NCI-H82 treated with DMSO at 0.1 percent for 48 hours (cell line): Measurements from ENCODE around the gene ZNF778.

Source experiments
- DNase-seq: peaks from one replicate; lab custom pipeline; 2025; ENCODE audit not compliant: unreplicated experiment; lab: John Stamatoyannopoulos, UW

ZNF778 gene

DNA sequence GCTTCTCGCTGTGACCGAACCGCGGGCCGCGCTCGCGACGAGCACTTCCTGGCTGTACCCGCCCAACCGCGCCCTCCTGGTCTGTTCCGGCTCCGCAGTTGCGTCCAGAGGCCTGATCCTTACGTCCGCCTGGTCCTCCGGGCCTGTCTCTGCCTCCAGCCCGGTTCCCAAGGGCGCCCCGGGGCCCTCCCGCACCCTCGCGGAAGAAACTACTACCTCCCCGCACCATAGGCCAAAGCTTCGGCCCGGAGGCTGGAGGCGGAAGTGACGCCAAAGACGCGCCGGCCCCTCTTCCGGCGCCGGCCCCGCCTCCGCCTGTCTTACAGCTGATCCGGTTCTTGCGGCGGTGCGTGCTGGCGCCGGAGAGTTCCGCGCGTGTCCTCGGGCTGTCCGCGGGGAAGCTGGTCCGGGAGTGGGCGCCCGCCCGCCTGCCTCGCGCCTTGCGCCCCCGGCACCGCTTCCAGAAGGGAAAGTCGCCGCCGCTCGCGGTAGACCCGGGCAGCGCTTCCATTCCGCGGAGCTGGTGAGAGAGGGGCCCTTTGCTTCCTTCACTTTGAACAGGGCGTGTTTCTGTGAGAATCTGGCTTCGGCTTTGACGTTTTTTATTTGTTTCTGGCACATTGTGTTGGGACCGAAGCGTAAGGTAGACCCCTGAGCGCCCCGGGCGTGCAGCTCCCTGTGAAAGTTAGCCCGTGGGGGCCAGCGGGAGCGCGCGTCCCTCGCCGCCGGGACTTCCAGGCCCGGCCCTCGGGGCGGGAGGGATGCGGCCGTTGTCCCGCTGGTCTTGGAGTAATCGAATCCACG, at the start of gene ZNF778:
TSS of gene ZNF778 (plus strand) at position 316 of the 804 bp plus-strand sequence. CDS start 3,425 bp downstream, outside the sequence.
- peak; percentile 29 for DNase-seq

DNA sequence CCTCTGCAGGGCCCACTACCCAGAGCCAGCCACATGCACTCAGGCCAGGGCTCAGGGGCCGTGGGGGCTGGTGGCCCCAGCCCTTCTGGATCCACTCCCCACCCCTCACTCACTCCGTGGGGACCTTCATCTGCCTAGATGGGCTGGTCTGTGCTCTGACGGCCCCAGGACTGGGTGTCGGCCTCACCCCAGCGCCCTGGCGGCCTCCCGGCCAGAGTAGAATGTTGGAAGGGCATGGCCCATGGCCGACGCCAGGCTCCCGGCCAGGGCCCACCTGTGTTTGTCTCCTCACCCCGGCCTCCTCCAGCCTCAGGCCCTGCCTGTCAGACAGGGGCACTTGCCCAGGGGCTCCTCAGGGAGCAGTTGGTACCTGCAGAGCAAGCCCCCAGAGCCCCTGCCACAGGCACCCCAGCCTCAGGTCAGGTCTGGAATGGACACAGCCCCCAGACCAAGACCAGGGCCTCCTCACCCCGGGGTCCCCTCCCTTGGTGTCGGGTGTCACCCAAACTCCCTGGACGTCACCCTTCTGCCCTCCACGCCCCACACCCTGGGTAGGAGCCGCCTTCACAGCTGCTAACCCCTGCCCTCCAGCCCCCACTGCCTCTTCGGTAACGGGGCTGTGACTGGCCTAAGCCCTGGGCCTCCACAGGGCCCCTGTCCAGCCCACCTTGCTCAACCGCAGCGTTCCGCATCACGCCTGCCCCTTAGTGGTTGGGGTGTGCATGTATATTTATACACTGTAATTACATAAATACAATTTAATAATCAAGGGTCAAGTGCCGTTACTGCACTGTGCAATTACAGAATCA, 48.9 kb upstream of the ZNF778 start:
- DNase-seq = no peak

DNA sequence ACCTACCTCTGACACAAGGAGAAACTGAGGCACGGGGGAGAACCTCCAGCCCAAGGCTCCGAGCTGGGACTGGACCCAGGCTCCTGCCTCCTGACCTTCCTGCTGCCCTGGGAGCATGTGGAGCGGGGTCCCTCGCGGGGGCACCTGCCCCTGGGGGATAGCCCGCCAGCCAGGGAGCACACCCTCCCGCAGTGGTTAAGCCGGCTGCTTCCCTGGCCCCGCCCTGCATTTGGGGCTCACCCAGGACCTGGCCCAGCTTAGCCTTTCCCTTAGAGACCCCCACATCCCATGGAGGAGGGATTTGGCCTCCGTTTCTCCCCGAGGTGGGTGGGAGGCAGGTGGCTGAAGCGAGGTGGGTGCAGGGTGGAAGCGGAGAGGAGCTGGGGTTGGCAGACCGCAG, 47.7 kb upstream of the ZNF778 start:
- no peak for DNase-seq

DNA sequence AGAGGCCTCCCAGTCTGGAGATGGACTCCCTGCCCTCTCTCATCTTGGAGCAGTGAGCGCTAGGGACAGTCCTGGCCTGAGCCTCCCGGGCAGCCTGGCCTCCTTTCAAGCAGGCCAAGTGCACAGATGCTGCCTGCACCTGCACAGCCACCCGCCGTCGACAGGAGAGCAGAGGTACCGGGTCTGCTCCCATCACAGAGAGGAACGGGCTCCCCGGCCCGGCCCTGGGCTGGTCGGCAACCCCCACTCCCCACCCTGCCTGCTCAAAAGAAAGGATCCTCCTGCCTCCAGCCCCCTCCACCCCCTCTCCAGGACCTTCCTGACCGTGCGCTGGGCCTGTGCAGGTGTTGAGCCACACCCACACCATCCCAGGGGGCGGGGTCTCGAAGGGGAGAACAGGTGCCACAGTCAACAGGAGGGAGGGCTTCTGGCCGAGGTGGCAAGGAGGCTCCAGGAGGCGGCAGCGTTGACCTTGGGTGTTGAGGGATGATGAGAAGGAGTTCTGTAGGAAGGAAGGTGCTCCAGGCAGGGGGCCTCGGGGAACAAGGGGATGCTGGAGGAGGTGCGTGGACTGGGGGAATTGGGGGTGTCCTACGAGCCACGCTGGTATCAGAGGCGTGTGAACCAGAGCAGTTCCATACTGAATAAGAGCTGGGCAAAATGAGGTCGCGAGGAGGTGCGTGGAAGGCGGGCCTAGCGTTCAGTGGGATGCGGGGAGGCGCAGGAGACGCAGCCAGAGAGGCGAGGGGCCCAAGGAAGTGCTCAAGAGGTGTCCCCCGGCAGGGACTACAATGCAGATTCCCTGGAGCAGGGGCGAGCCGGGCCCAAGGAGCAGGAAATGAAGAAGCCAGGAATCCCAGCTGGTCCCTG, 46.9 kb upstream of the ZNF778 start:
- no peak for DNase-seq

DNA sequence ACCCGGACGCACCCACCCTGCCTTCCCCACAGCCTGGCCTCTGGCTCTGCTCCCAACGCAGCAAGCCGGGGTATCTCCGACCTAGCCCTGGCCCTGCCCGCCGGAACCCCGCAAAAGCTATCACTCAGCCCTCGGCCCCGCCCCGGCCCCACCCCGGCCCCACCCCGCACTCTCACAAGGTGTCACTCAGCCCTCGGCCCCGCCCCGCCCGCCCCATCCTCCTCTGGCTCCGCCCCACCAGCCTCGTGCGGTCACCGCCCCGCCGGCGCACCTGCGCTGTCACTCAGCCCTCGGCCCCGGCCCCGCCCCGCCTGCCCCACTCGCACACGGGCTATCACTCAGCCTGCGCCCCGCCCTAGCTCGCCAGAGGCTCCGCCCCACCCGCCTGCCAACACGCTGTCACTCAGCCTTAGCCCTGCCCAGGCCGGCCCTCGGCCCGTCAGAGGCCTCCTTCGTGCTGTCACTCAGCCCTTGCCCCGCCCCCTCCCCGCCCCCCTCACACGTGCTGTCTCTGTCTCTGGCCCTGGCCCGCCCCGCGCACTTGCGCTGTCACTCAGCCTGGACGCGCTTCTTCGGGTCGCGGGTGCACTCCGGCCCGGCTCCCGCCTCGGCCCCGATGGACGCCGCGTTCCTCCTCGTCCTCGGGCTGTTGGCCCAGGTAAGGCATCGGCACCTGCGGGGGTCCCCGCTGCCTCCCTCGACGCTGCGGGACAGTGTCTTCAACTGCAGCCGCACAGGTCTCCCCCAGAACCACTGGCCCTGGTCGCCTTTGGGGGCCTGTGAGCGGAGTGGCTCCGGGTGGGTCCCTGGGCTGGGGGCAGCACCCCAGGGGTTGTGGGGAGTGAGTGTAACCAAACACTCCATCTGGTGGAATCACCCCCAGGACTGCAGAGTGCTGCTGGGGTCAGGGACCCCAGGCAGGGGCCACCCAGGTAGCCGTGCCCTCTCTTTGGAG, 46.0 kb upstream of the ZNF778 start, which contains the start of gene CDH15:
TSS of gene CDH15 (plus strand) at position 533 of the 955 bp plus-strand sequence. CDS start at position 617, 84 bp downstream.
- peak; percentile 84 for DNase-seq

DNA sequence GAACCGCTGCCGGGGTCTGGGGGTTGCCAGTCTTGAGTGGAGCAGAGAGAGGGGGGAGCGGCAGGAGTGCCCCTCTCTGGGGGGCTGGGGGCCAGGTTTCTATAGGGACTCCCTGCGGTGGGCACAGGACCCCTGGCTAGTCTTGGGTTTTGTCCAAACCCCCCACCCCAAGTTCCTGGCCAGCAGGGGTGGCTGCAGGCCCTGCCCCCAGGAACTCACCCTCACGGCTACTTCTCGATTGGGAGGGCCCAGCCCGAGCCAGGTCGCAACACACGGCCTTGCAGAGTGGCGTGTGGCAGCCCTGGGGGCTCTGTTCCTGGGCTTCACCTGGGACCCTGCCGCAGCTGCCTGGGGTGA, 45.4 kb upstream of the ZNF778 start:
- DNase-seq = no peak

DNA sequence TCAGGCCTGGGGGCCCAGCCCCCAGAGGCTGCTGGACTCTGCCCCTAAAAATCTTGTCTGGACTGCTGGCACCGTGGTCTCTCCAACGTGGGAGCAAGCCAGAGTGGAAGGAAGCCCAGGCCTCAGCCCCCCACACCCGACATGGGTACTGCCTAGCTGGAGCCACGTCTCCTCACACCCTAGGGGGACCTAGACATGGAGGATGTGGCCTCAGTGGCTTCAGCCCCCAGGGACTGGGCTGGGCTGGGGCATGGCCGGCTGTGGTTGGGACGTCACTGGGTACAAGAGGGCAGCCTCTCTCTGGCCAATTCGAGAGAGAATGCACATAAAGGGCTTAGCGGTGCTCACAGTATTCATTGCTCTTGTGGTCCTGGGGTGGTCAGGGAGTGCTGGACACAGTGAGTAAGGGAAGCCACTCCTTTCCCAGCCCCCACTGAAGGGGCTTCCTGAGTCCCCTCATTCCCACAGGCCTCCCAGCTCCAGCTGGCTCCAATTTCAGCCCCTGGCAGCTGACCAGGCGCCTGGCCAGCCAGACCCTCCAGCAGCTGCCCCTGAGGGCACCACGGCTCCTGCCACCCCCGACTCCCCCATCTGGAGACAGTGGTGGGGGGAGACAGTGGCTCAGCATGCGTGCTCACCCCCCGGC, 44.9 kb upstream of the ZNF778 start:
- no peak for DNase-seq

DNA sequence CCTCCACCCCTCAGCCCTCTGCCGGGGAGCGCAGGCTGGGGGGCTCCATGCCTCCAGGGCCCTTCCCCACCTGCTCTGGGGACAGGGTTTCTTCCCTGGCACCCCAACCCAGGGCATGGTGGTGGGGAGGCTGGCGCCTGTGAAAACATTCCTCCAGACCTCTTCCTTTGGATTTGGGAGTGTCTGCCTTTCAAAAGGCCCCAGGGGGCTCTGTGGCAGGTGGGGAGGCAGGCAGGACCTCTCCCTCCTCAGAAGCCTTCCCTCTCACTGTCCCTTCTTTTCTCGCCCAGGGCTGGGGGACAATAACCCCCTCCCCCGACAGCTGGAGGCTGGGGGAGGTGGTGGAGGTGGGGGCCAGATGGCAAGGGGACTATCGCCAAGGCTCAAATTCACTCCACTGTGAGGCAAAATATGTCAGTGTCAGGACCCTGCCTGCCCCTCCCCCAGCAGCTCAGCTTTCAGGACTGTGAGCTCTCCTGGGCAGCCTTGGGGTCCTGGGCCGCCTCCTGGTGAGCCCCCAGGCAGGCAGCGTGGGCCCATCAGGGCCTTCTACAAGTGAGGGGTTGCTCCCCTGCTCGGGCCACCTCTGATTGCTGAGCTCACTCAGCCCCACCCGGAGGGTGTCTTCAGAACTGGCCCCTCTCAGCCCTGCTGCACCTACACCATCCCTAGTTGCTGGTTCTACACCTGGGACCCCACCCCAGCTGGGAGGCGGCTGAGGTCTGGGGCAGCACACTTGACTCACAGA, 44.2 kb upstream of the ZNF778 start:
- DNase-seq = no peak

DNA sequence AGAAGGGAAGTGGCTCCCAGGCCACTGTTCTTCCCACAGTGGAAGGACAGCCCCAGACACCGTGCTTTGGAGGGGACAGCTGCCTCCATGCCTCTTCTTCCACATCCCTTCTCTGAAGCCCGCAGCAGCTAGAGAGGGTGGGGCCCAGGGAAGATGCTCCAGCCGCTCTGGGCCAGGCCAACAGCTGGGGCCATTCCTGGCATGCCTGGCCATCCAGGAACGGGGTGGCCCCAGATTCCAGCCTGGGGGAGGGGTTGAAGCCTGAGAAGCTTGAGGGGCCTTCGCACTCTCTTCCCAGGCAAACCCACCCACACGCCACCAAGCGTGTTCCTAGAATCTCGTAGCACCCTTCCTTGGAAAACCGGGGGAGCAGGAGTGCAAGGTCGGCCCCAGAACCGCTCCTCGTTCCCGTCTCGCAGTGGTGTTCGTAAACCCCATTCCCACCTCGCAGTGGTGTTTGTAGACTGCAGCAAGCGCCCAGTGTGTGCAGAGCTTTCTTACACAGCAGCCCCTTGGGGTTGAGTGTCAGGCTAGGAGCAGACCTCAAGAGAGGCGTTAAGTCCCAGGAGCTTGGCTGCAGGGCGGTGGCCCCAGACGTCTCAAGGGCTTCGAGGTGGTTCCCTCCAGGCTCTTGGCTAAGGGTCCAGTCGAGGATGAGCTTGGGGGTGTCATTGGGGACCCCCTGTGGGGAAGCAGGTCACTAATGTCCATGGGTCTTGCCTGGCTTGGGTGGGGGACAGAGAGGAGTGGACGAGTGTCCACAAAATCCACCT, 43.3 kb upstream of the ZNF778 start:
- DNase-seq = no peak

DNA sequence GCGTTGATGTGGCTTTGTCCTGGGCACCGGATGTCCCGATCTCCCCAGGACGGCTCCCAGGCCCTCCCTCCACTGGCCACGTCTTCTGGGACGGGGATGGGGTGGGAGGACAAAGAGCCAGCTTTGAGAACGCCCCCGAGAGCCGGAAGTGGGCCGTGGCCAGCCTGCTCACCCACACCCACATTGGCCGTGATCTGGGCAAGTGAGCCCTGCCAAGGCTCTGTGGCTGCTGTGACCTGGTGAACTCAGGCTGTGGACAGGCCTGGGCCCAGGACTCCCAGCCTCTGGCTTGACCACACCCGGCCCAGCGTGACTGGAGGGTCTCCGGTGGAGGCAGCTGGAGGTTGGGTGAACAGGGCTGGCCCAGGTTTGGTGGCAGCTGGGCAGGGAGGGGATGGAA, 42.6 kb upstream of the ZNF778 start:
- no peak for DNase-seq

DNA sequence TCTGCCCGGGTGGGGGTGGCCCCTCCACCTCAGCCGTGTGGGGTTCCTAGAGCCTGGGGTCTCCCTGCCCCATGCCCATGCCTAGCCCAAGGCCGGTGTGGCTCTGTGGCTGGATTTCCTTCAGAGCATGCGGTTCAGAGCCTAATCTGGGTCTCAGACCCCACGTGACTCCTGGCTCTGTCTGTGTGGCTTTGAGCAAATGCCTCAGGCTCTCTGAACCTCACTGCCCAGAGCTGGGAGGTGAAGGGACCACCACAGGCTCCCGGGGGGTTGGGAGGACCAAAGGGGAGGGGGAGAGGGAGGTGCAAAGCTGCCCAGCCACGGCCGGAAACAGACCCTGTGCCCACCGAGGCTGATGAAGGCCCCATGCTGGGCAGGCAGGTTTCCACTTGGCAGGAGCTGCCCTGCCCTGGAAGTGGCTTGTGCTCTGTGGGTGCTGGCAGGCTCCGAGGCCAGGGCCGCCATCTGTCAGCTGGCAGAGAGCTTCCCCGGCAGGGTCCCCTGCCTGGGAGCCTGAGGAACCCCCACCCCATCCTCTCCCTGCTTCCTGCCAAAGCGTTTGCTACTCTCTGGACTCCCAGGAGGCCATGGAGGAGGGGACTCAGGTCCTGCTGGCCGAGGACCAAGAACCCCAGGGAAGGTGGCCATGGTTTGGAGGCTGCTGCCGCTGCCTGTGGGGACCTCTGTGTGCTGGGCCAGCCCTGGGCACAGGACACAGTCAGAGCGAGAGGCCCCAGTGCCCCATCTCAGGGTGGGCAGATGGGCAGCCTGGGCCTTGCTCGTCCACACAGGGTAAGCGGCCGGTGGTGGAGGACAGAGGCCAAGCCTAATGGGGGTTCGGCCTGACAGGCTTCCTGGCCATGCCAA, 42.0 kb upstream of the ZNF778 start:
- DNase-seq = no peak

DNA sequence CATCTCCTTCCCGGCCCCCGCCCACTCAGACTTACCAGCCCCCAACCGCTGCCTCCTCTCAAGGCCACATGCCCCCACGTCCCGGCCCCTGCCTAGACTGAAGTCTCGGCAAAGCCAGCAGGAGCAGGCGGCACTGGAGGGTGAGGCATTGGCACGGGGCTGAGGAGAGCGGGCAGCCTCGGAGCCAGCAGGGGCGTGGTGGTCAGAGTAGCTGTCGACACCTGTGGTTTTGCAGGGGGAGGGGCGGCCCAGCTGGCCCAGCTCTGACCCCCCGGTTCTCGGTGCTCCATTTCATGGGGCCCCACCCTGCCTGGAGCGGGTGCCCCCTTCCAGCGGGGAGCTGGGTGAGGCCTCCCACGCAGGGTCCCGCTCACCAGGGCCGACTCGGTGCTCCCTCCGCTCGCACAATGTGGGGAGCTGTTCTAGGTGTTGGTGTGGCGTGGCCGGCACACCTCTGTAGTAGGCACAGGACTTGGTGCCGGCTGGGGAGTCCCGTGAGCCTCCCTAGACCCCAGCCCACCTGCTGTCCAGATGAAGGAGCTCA, 41.3 kb upstream of the ZNF778 start:
- no peak for DNase-seq

DNA sequence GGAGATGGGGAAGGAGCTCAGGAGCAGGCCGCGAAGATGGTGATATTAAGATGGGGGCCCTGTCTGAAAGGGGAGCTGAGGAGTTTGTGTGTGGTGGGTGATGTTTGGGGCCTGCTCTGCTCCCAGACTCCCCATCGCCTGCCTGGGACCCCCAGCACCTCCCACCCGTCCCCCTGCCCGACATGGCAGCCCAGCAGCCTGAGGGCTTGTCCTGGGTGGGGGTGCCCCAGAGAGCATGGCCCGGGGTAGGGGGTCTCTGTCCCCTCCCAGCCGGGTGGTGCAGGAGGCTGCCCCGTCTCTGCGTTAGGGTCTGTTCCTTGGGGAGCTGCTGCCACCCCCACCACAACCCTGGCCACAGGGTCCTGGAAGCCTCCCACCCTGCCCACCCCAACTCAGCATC, 40.8 kb upstream of the ZNF778 start:
- no peak for DNase-seq

DNA sequence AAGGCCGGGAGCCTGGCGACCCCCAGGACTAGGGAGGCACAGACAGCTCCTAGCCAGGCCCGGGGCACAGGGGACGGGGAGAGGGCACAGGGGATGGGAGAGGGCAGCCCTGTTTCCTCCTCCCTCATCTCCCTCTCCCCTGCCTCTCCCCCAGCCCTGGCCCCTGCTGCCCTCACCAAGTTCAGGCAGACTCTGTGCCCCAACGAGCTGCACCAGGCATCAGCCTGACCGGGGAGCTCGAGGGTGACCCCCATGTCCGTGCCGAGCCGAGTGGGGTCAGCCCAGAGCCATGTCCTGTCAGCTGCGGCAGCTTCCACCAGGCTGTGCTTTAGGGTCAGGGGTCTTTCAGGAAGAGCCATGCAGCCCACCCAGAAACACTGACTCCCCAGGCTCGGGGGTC, 40.0 kb upstream of the ZNF778 start:
- no peak for DNase-seq

DNA sequence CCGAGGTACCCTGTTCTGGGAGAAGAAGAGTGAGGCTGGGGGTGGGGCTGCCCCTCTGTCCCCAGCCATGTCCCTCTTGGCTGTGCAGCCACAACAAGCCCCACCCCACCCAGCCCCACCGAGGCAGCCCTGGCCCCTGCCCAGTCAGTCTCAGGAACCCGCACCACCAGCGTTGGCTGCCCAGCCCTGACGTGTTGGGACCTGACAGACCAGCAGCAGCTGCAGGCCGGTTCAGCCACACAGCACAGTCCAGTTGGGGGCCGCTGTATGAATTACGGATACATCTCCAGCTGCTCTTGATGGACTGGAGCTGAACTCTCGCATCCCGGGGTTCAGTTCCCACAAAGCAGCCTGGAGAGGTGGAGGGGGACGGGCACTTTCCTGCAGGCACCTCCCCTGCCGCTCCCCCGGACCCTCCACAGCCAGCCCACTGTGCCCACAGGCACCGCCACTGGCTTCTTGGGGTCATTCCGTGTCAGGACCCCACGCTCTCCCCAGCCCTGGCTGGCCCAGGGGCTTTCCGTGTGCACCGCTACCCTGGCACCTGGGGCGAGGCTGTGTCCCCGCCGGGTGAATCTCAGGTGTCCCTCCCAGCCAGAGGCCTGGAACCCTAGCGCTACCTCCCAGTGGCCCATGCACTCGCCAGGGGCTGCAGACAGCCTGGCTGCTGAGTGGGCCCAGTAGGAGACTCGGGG, 38.9 kb upstream of the ZNF778 start:
- no peak for DNase-seq

DNA sequence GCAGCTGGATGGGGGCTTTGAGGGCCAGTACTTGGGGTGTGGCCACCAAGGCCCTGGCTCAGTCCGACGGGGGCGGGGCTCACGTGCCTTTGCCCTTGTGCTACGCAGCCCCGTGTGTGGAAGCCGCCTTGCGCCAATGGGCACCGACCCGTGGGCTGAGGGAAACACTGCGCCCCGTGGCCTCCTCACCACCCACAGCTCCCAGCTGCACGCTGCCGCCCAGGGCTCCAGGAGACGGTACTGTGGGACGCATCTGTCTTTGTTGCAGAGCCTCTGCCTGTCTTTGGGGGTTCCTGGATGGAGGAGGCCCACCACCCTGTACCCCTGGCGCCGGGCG, 38.4 kb upstream of the ZNF778 start:
- DNase-seq = no peak
